Measurements from ENCODE around the gene PLEKHO1.

PLEKHO1 gene

DNA sequence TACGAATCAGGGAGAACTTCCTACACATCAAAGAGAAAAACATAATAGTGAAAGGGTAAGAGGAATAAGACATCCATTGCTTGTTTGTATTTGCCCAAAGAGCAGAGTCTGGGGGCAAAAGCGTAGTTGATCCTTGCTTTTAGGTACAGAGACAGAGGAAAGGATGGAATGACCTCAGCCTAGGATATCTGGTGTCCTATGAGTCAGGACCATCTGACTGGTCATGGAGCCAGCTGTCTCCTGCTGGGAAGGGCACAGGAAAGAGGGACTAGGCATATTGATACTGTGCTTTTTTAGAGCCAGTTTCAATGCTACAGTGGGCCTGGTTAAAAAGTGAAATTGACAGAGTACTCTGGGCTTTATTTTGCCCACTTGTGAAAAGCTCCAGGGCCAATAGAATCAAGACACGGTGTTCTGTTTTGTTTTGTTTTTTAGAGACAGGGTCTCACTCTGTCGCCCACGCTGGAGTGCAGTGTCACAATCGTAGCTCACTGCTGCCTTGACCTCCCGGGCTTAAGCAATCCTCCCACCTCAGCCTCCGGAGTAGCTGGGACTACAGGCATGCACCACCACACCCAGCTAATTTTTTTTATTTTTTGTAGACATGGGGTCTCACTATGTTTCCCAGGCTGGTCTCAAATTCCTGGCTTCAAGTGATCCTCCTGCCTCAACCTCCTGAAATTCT, 3.2 kb downstream of the PLEKHO1 start:
- in situ Hi-C loops (cut with MboI; ENCODE audit: low pct_unique_long_range_greater_than_20kb, low sequenced_read_pairs, unreplicated experiment) = no loop called here
- DNase-seq (ENCODE audit: low spot score) = no peak
- TF ChIP-seq, protein P1, sequence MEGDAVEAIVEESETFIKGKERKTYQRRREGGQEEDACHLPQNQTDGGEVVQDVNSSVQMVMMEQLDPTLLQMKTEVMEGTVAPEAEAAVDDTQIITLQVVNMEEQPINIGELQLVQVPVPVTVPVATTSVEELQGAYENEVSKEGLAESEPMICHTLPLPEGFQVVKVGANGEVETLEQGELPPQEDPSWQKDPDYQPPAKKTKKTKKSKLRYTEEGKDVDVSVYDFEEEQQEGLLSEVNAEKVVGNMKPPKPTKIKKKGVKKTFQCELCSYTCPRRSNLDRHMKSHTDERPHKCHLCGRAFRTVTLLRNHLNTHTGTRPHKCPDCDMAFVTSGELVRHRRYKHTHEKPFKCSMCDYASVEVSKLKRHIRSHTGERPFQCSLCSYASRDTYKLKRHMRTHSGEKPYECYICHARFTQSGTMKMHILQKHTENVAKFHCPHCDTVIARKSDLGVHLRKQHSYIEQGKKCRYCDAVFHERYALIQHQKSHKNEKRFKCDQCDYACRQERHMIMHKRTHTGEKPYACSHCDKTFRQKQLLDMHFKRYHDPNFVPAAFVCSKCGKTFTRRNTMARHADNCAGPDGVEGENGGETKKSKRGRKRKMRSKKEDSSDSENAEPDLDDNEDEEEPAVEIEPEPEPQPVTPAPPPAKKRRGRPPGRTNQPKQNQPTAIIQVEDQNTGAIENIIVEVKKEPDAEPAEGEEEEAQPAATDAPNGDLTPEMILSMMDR (IDR thresholded peaks at IDR 0.05; ENCODE audit: extremely low read depth, insufficient read depth, missing control alignments) = no peak

GRCh38 chr1:150154143-150154542, 4.4 kb downstream of the PLEKHO1 start:
- in situ Hi-C loops (cut with MboI; ENCODE audit: low pct_unique_long_range_greater_than_20kb, low sequenced_read_pairs, unreplicated experiment) = no loop called here
- DNase-seq (ENCODE audit: low spot score) = no peak
- TF ChIP-seq, protein P1 (IDR thresholded peaks at IDR 0.05; ENCODE audit: extremely low read depth, insufficient read depth, missing control alignments) = no peak

GRCh38 chr1:150155413-150156071, 5.8 kb downstream of the PLEKHO1 start:
- in situ Hi-C loops (cut with MboI; ENCODE audit: low pct_unique_long_range_greater_than_20kb, low sequenced_read_pairs, unreplicated experiment) = no loop called here
- TF ChIP-seq, protein P1 (IDR thresholded peaks at IDR 0.05; ENCODE audit: extremely low read depth, insufficient read depth, missing control alignments) = no peak
- DNase-seq (ENCODE audit: low spot score) = no peak

DNA sequence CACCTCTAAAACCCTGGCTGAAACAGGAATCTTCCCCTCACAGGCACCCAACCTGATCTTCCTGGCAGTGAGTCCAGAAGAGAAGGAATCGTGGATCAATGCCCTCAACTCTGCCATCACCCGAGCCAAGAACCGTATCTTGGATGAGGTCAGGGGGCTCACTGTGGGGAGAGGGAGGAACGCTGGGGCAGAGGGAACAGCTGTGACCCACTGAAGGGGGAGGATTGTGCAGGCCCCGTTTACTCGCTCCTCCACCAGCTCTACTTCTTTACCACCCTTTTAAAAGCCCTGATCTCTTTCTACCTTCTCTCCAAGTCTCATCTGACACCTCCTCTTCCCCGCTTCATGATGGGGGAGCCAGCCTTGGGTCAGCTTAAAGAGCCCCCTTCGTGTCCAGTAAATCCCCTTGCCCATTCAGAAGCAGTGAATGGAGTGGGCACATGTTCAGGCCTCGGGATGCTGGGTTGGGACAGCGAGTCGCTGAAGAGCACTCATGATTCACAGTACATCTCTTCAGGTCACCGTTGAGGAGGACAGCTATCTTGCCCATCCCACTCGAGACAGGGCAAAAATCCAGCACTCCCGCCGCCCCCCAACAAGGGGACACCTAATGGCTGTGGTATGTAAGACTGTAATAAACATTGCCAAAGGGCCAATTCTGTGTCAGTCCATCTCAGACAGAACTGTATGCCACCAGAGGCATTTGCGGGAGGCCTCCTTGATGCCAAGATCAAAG, 7.3 kb downstream of the PLEKHO1 start:
- no peak for DNase-seq (ENCODE audit: low spot score)
- in situ Hi-C loops (cut with MboI; ENCODE audit: low pct_unique_long_range_greater_than_20kb, low sequenced_read_pairs, unreplicated experiment) = no loop called here
- TF ChIP-seq, protein P1 (IDR thresholded peaks at IDR 0.05; ENCODE audit: extremely low read depth, insufficient read depth, missing control alignments) = no peak

DNA sequence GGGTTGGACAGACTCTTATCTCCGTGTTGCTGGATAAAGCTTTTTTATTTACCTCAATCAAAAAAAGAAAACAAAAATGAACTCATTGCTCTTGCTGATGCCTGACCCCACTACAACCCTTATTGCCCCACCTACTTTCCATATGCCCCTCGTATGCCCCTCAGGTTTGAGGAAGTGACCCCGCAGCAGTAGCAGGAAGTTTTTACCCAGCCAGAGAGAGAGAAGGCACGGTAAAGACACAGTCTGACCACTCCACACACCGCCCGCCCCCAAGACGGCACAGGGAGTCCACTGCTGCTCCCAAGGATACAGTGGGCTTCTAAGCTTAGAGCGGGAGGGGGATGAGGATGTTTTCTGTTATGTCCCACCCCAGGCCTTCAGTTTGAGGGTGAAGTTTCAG, 9.8 kb downstream of the PLEKHO1 start:
- TF ChIP-seq, protein P1 (IDR thresholded peaks at IDR 0.05; ENCODE audit: extremely low read depth, insufficient read depth, missing control alignments) = no peak
- in situ Hi-C loops (cut with MboI; ENCODE audit: low pct_unique_long_range_greater_than_20kb, low sequenced_read_pairs, unreplicated experiment) = no loop called here
- no peak for DNase-seq (ENCODE audit: low spot score)

- in situ Hi-C loops (cut with MboI; ENCODE audit: low pct_unique_long_range_greater_than_20kb, low sequenced_read_pairs, unreplicated experiment) = no loop called here
Observed at GRCh38 chr1:150160964-150161621, 11.4 kb downstream of the PLEKHO1 start.

More at GRCh38 chr1:150160964-150161621, 11.4 kb downstream of the PLEKHO1 start:
- no peak for DNase-seq (ENCODE audit: low spot score)
- TF ChIP-seq, protein P1 (IDR thresholded peaks at IDR 0.05; ENCODE audit: extremely low read depth, insufficient read depth, missing control alignments) = no peak

Data from GM13977 (cell line).